GDM1 (cell line): ENCODE measurements around the gene TENM4.

Experiments
- DNase-seq: peaks from one replicate; lab custom pipeline; 2025; lab: John Stamatoyannopoulos, UW

TENM4 gene

DNA sequence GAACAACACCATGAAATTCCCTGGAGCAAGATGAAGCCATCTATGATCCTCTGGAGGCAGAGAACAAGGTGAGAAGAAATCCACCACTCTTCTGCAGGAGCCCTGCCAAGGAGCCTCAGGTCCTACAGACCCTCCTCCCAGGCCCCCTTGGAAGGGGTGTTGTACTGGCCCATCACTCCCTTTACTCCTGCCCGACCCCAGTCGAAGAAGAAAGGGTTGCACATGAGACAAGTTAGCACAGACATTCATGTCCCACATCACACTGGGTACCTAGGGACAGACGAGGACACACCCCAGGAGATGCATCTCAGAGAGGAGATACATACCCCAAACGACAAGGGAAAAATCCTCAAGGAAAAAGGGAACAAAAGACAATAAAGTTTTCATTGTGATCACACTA is 783.4 kb downstream of the TENM4 start:
- no peak for DNase-seq

DNA sequence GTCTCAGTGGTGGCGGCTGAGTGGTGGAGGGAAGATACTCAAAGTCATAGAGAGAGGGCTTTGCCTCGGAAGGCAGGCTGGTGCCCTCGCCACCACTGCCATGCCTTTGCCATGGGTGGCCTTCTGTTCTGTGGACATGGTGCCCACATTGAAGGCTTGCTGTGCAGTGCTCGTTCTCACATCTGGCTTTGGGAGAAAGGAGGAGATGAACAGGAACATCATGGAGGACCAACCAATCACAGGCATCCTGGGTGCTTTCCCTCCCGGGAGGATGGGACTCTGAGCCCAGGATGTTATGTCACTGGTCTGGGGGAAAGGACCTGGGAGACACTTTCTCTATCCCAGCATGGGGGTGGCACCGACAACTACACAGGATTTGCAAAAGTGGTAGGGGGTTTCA is 783.8 kb downstream of the TENM4 start:
- no peak for DNase-seq

DNA sequence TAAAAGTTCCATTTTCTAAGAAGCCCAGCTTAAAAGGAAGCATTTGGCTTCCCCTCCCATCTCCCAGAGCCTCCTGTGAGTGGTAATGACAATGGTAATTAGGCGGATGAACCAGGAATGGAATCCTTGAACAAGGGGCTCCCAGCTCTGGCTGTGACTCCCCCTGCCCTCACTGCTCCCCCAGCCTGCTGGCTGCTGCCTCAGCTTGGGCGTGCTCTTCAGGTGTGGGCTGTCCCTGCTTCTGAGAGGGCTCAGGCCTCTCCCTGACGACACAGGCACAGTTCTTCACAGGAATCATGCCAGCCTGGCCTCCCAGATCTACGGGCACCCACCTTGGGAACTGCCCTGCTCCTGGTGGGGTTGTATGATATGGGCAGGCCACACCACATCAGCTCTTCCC is 784.5 kb downstream of the TENM4 start:
- DNase-seq, result no peak

DNA sequence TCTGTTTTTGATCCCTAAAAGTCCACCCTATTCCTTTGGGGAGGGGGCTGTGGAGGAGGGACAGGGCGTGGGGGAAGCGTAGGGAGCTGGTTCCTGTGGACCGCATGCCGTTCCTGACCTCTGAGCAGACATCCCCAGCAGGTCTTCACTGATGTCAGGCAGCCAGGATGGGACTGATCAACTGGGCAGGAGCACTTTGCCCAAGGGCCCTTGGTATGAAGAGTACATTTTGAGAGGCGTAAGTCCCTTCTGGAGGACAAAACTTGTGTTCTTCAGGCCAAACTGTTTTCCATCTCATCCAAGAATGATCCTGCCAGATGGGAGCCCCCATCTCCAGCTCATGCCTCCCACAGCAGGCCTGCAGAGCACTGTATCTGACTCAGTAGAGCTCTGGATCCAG is 785.3 kb downstream of the TENM4 start:
- no peak for DNase-seq

DNA sequence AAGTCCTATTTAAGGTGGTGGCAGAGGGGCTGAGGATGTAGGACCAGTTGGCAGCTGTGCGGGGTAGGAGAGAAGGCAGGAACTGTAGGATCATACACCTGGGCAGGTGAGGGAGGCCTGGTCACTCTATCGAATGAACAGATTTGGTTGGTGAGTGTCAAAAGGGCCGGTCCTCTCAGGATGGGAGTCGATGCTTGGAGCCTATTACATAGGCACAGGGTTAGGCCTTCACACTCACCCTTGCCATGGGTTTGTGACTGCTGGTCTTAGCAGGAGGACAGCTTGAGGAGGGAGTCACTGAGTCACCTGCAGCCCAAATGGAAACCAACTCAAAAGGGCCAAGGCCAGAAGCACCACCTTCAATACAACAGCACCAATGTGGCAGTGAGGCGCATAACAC is 786.0 kb downstream of the TENM4 start:
- no peak for DNase-seq

DNA sequence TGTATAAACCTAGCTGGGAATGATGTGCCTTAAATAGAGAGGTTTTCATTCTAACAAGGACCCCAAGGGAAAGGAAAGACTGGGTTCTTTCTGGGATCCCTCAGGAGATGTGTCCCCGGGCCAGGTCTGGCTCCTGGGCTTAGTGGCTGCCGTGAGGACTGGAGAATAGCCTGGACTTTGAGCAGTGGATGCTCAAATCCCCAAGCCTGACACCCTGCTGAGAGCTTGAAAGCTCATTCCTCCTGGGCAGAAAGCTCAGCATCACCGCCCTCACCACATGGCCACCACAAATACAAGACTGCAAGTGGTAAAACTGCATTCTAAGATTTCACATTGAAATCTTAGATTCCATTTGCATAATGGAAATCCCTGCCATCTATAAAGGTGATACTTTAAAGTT is 786.8 kb downstream of the TENM4 start:
- DNase-seq, result no peak

DNA sequence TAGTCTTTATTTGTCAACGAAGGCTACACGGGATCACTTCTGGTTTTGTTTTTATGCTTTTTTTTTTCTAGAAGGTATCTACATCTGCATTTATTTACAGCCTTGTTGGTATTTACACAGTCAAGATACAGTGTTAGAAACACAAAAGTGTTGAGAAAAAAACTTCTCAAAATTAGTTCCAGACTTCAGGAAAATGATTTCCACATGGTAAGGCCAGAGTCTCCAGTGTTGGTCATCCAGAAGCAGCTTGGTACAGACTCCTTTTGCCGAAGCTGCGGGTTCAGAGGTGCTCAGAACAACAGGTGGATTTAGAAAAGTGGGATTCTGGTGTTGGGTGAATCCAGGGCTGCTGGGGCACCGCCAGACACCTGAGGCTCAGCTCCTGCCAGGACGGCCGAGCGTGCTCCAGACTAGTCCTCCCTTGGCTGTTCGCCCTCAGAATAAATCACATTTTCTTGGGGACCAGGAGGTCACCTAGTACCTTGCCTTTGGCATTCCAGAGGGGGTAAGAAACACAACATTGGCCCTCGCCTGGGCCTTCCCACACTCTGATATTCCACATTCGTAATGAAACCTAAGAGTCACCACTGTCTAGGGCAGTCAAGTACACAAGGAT is 787.4 kb downstream of the TENM4 start:
- no peak for DNase-seq

DNA sequence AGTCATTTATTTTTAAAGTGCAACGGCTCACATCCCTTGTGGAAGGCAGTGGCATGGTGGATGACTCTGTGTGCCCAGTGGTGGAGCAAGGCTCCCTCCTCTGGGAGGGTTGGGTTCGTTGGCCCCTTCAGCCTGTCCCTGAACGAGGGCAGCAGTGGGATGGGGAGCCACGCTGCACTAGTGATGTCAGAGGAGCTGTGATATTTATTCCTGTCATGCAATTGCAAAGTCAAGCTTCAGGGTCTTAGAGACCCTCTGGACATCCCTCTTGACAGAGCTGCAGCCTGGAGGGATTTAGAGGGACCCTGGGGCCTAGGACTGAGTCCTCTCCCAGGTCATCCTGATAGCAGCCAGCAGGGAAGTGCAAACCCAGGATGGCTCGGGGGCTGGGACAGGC is 788.0 kb downstream of the TENM4 start:
- DNase-seq, result no peak

DNA sequence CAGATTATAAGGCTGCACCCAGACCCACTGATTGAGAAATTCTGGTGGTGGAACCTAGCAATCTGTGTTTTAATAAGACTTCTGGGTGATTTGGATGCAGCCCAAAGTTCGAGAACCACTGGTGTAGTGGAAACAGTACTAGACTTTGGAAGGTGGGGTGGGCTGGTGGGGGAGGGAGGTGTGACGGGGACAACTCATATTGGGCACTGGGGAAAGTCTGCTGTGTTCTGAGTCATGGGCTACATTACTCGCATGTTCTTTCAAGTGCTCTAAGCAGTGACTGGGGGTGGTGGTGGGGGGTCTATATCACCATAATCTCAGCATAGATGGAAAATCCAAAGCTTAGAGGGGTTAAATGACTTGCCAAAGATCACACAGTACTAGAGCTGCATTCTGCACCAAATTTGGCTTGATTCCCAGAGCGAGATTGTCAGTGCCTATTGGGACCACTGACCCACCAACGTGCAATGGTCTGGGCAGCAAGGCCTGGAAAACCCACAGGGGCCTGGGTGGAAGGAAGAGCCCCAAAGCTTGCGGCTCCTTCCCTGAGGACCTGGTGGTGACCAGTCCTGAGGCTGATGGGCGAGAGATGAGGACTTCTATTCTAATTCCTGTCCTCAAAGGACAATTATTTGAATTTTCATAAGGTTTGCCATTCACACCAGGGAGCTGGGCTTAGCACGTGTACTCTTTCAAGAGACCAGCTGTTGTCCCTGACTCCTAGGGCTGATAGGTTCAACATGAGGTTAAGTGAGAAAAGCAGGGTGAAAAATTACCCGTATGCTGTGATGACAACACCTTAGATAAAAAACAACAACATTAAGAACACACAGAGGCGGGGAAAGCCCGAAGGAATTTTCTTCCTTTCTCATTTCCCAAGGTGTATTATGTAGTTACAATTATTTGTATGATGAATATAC is 788.6 kb downstream of the TENM4 start:
- no peak for DNase-seq

DNA sequence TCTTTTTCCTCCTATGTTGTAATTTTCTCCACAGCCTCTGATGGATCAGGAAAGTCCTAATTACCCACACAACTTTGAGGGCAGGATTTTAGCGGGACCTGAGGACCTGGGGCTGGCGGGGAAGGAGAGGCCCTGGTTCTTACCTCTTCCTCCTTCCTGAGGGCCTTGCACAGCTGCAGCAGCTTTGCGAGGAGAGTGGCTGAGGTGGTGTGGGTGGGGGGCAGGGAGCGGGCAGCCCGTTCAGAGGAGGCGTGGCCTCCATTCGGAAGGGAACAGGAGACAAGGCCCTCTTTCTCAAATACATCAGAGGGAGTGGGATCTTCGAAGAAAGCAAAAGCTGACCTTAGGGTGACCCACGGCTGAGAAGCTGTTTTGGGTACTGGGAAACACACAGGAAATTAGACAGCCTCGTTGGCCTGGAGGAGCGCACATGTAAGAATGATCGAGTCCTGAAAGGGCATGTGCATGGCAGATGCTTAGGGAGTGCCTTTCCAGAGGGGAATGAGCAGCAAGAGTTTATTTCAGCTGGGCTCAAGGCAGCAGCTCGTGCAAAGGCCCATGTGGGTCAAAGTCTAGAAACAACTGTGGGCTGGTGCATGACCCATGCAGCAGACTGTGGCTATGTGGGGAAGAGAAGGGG is 789.6 kb downstream of the TENM4 start:
- no peak for DNase-seq

DNA sequence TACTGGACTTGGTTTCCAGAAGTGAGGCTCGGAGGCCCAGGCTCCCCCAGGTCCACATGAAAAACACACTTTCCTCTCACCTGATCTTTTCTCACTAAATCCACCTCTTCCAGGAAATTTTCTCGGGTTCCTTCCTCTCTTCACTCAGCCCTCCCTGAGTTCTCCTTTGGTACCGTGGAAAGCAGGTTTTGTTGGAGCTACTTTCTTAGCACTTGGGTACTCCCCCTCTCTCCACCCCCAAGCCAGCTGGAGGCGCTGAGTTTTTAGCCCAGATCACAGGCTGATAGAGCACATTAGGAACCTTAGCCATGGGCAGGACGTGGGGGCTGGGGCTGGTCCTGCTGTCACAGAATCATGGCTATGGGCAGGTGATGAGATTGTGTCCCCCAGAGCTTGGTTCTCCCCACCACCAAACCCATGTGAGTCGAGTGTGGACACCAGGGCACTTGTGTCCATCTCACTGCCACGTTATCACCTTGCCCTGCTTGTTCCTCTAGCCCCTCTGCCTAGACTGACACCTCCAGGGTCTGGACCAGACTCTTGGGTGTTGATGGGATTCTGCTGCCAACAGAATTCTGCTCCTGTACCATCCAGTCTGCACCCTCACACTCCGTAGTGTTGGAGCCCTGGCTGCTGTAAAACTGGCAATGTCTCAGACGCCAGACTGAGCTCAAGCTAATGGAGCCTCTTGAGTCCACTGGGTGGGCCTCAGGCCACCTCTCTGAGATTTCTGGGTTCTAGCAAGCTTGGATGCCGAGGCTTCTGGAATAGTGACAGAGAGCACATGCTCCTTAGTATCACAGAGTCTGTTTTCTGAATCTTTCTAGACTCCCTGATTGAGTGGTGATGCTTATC is 791.2 kb downstream of the TENM4 start:
- no peak for DNase-seq

DNA sequence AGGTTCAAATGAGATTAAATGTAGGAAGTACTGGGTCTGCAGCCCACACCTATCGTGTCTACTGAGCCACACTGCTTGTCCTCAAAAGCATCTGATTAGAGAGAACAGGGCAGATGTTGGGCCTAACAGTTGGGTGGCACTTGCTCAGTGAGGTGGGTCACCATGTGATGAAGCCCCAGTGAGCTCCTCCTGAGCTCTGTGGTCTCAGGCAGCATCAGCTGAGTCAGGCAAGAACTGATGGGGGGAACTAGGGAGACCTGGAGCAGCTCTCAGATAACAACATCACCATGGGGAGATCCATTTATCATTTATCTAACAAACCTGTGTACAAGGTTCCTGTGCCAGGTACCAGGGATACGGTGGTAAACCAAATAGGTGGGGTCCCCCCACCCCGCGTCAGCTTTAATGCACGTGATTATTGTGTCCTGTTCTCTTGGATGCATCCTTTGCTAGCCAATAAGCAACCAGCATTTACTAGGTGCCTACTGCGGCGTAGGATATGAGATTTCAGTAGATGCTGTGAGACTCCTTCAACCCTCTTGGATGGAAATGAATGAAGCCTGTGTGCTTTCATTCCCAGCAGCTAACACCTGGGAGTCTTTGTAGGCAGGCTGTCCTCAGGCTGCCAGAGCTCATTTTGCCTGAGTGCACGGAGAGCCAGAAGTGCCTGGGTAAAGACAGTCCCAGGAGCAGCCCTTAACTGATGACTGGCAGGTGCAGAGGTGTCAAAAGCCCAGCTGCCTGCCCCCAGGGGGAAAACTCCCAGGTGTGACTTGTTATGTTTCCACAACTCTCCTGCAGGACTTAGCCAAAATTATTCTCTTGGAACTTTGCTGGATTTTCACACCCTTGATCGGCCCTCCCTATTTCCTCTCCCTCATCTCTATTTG is 792.6 kb downstream of the TENM4 start:
- DNase-seq, result no peak

DNA sequence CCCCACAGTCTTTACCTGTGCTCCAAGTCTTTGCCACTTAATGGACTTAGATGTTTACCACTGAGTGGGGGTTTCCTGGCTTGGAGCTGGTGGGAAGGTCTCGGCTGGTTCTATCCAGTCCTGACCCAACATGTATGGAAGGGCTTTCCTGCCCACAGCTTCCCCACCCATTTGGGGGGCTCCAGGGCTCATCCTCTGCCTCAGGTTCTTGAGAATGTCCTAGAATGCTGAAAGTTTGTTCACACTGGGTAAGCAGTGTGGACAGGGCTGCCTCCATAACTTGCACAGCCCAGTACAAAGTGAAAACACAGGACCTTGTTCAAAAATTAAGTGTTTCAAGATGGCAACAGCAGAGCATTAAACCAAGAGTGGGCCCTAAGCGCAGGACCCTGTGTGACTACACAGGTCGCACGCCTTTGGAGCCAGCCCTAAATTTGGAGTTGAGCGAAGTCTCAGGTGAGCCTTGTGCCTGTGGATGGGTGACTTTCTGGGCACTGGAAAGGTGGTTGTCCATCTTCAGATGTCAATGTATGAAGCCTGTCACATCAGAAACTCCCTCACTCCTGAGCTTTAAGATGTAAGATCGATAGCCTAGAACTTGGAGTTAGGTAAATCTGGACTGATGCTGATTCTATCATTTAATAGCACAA is 793.4 kb downstream of the TENM4 start:
- DNase-seq, result no peak

DNA sequence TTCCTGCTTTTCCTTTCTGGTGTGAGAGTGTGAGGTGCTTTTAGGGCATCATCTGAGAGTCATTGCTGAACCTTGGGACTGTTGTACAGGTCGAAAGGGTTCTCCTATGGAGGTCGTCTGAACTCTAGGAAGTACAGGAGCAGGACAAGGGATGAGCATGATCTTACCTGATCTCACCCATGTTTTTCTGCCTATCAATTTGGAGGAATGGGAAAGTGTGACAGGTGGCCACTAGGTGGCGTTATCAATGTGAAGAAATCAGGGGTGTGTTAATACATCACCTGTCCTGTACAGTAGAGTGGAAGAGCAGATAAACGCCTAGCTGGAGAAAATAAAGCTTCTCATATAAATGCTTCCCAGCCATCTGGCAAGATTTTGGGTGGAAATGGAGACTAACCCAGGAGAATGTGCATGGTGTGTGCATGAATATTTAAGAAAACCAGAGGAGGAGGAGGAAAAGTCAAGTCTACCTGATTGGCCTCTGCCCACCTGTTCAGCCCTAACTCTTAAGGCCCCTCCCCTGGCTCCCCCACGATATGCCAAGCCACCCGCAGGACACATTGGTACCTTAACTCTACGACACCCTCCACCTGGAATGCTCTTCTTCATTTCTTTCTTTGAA is 794.2 kb downstream of the TENM4 start:
- no peak for DNase-seq

DNA sequence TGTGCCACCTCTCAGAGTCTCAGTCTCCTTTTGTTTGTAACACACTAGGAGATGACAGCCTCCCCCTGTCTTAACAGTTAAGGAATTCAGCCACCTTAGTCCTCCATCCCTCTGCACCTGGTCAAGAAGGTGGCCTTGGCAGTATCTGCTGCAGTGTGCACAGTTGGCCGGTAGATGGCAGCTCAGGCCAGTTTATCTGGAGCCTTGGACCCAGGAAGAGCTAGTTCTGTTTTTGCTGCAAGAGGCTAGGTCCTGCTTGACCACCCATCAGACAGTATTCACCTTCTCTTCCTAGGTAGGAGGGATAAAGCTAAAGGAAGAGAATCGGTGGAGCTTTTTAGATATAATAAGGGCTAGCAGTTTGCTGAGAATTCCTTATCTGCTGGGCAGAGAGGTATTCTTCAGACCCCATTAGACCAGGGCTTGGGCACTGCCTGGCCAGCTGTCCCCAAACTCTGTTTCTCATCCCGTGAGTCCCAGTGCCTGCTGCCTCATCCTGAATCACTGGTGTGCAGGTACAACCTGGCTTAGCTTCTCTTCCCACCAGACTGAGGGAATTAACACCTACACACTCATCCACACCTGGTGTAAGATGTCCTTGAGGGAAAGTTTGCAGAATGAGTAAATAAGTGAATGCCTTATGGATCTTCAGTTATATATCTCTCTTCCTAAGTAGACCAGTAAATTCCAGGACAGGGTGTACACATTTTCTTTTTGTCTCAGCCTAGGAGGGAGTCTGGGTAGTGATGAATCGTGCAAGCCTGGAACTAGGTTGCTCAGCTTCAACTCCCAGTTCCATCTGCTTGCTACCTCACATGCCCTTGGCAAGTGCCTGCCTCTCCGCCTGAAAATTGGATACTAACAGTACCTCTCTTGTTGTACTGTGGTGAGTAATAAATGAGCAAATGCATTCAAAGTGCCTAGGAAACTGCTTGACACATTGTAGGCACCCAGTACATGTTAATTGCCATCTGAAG is 795.3 kb downstream of the TENM4 start:
- DNase-seq, result peak; percentile 22

DNA sequence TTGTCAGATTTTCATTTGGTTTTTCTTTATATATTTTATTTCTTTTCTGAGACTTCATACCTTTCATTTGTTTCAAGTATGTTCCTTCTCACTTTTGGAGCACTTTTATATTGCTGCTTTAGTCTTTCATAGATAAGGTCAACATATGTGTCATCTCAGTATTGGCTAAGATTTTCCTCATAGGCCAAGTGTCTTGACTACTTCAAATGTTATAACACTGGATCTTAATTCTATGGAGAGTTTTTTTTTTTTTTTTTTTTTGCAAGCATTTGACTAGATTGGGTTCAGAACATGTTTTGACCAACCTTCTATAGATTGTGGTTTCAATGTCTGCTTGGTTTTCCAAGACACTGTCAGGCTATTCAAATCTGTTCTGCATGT is 797.2 kb downstream of the TENM4 start:
- no peak for DNase-seq

DNA sequence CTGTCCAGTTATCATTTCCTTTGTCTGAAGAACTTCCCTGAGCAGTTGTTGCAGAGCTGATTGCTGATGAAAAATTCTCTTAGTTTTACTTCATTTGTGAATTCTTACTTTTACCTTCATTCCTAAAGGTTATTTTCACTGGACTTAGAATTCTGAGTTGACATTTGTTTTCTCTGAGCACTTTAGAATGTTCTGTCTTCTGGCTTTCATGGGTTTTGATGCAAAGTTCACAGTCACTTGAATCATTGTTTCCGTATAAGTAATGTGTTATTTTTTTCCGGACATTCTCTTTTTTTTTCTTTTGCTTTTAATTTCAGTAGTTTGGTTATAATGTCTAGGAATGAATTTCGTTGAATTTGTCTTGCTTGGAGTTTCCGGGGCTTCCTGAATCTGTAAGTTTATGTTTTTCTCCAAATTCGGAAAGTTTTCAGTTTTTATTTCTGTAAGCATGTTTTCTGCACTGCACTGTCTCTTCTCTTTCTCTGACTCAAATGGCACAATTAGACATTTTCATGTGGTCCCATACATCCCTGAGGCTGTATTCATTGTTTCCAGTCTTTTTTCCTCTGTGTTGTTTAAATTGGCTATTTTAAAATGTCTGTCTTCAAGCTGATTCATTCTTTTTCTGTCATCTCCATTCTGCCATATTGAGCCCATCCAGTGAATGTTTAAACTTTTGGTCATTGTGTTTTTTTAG is 797.7 kb downstream of the TENM4 start:
- DNase-seq, result no peak

DNA sequence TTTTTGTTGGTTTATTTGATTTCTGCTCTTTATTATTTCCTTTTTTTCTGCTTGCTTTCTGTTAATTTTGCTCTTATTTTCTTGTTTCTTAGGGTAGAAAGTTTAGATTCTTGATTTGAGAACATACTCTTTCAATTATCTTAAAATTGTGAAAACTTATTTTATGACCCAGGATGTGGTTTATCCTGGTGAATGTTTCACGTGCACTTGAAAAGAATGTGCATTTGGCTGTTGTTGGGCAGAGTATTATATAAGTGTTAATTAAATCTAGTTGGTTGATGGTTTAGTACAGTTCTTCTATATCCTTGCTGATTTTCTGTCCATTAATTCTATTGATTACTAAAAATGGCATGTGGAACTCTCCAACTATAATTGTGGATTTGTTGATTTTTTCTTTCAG is 799.3 kb downstream of the TENM4 start:
- no peak for DNase-seq
